GM23338 (cell line): Measurements from ENCODE around the gene MEX3B. TPM values are rescaled to one million over a fixed set of nuclear protein-coding genes. Genes with fewer than 3 reads are reported as not detected.

Experiments
- ATAC-seq: fragments of 200-7000 bp; cut with Tn5 transposase; 3 replicates; pipeline ENCODE4 v1.9.1; 2020
- DNase-seq: peaks from one replicate; pipeline ENCODE4 v3.0.0-alpha.2; 2015; ENCODE audit warnings: low spot score
- H2AFZ ChIP-seq: fragments of 200-600 bp; sonication (generic); 2 replicates; pipeline ENCODE4 v1.8.0; 2016; ENCODE audit warnings: antibody characterized with exemption, mild to moderate bottlenecking, moderate library complexity
- H3F3A ChIP-seq: fragments of 200-600 bp; sonication (generic); replicated peaks from 2 replicates; pipeline ENCODE4 v1.8.0; 2017; ENCODE audit warnings: antibody characterized with exemption, mixed run types, low read depth
- H3K27ac ChIP-seq: fragments of 200-600 bp; sonication (generic); 2 replicates; pipeline ENCODE4 v1.6.1; 2016; ENCODE audit warnings: low read depth
- H3K27me3 ChIP-seq: fragments of 200-600 bp; sonication (generic); 2 replicates; pipeline ENCODE4 v1.8.0; 2016; ENCODE audit warnings: mild to moderate bottlenecking, mixed run types, moderate library complexity; ENCODE audit not compliant: insufficient read depth
- H3K36me3 ChIP-seq: fragments of 200-600 bp; sonication (generic); 2 replicates; pipeline ENCODE4 v1.8.0; 2016; ENCODE audit warnings: mild to moderate bottlenecking; ENCODE audit not compliant: insufficient read depth
- H3K4me1 ChIP-seq: fragments of 200-600 bp; sonication (generic); 2 replicates; pipeline ENCODE4 v1.8.0; 2016; ENCODE audit warnings: mild to moderate bottlenecking, moderate library complexity; ENCODE audit not compliant: insufficient read depth
- H3K4me2 ChIP-seq: fragments of 200-600 bp; sonication (generic); 2 replicates; pipeline ENCODE4 v1.7.1; 2017; ENCODE audit warnings: mixed run types
- H3K4me3 ChIP-seq: fragments of 200-600 bp; sonication (generic); 2 replicates; pipeline ENCODE4 v1.6.1; 2016; ENCODE audit warnings: mixed run types
- H3K79me2 ChIP-seq: fragments of 200-600 bp; sonication (generic); replicated peaks from 2 replicates; pipeline ENCODE4 v1.8.0; 2017; ENCODE audit warnings: mild to moderate bottlenecking; ENCODE audit not compliant: insufficient read depth
- H3K9me2 ChIP-seq: fragments of 200-600 bp; sonication (generic); 2 replicates; pipeline ENCODE4 v1.8.0; 2017; ENCODE audit not compliant: insufficient read depth
- H4K20me1 ChIP-seq: fragments of 200-600 bp; sonication (generic); replicated peaks from 2 replicates; pipeline ENCODE4 v1.8.0; 2017; ENCODE audit warnings: mild to moderate bottlenecking; ENCODE audit not compliant: insufficient read depth
- H3K27ac Mint-ChIP-seq: 2 replicates; pipeline ENCODE4 v1.8.0; 2020; ENCODE audit warnings: inconsistent platforms, mild to moderate bottlenecking, moderate library complexity, mixed read lengths
- H3K27me3 Mint-ChIP-seq: 3 replicates; pipeline ENCODE4 v1.8.0; 2022; ENCODE audit warnings: low read depth, mild to moderate bottlenecking, moderate library complexity, mixed read lengths, inconsistent platforms; ENCODE audit not compliant: insufficient read depth, poor library complexity
- H3K36me3 Mint-ChIP-seq: 3 replicates; pipeline ENCODE4 v1.8.0; 2021; ENCODE audit warnings: low read depth, mild to moderate bottlenecking, inconsistent platforms, moderate library complexity, mixed read lengths
- H3K4me1 Mint-ChIP-seq: 3 replicates; pipeline ENCODE4 v1.8.0; 2020; ENCODE audit warnings: mild to moderate bottlenecking, inconsistent platforms, mixed read lengths
- H3K4me3 Mint-ChIP-seq: 3 replicates; pipeline ENCODE4 v1.8.0; 2021; ENCODE audit warnings: moderate library complexity, mild to moderate bottlenecking, inconsistent platforms, mixed read lengths
- H3K9me3 Mint-ChIP-seq: 3 replicates; pipeline ENCODE4 v1.8.0; 2020; ENCODE audit warnings: moderate library complexity, mild to moderate bottlenecking, inconsistent platforms, mixed read lengths
- CREB1 ChIP-seq: fragments of 250-450 bp; sonication (Bioruptor Pico); IDR thresholded peaks from 2 replicates; pipeline ENCODE4 v1.5.0; 2020; ENCODE audit warnings: low read depth, mild to moderate bottlenecking, moderate library complexity
- ETS1 ChIP-seq: IDR thresholded peaks from 2 replicates; pipeline ENCODE4 v1.6.1; 2016; ENCODE audit warnings: antibody characterized with exemption
- EZH2 ChIP-seq: fragments of 200-600 bp; sonication (generic); IDR thresholded peaks from one replicate; pipeline ENCODE4 v1.8.0; 2017; ENCODE audit warnings: antibody characterized with exemption, mild to moderate bottlenecking, low read depth; ENCODE audit not compliant: unreplicated experiment
- EZH2phosphoT487 ChIP-seq: fragments of 200-600 bp; sonication (generic); IDR thresholded peaks from one replicate; pipeline ENCODE4 v1.8.1; 2018; ENCODE audit warnings: antibody characterized with exemption; ENCODE audit not compliant: unreplicated experiment
- JUNB ChIP-seq: IDR thresholded peaks from one replicate; pipeline ENCODE4 v1.6.1; 2016; ENCODE audit warnings: antibody characterized with exemption; ENCODE audit not compliant: unreplicated experiment
- NANOG ChIP-seq: IDR thresholded peaks from 2 replicates; pipeline ENCODE4 v1.6.1; 2016; ENCODE audit warnings: antibody characterized with exemption, borderline replicate concordance
- POLR2AphosphoS5 ChIP-seq: IDR thresholded peaks from 2 replicates; pipeline ENCODE4 v1.6.1; 2016; ENCODE audit warnings: antibody characterized with exemption, low read depth
- STAT1 ChIP-seq: IDR thresholded peaks from one replicate; pipeline ENCODE4 v1.6.1; 2016; ENCODE audit warnings: antibody characterized with exemption; ENCODE audit not compliant: unreplicated experiment
- ZNF114 ChIP-seq: fragments of 250-450 bp; sonication (Bioruptor Pico); IDR thresholded peaks from 2 replicates; pipeline ENCODE4 v1.5.0; 2020; ENCODE audit warnings: mild to moderate bottlenecking, moderate library complexity
- ZNF331 ChIP-seq: fragments of 250-450 bp; sonication (Bioruptor Pico); IDR thresholded peaks from 2 replicates; pipeline ENCODE4 v1.5.0; 2020; ENCODE audit warnings: low read depth, mild to moderate bottlenecking, moderate library complexity
- polyA plus RNA-seq: library from polyadenylated mRNA; unstranded; fragments of >200 nt; fragmentation: Nextera tagmentation; extraction: Ambion mirVana; gene quantifications from 2 replicates; pipeline ENCODE4 v1.2.1, GENCODE V29; 2016
- total RNA-seq: library from RNA; depleted of rRNA; stranded (reverse); fragments of >200 nt; shearing (Covaris generic); gene quantifications from 2 replicates; pipeline ENCODE4 v1.2.3, GENCODE V29; 2014
- TF ChIP-seq, protein P1 (sequence below), 2 experiments: fragments of 200-600 bp in 1 of 2; sonication (generic) in 1 of 2; conservative IDR thresholded peaks; 2 replicates each; pipeline versions ENCODE4 v1.5.1 to v1.6.1; 2016 to 2017; ENCODE audit warnings: antibody characterized with exemption in 2 of 2, low read depth in 2 of 2, mild to moderate bottlenecking in 2 of 2, moderate library complexity in 1 of 2
- TF ChIP-seq, protein P2 (sequence below): IDR thresholded peaks from one replicate; pipeline ENCODE4 v1.6.1; 2018; ENCODE audit warnings: antibody characterized with exemption; ENCODE audit not compliant: unreplicated experiment
- TF ChIP-seq, protein P3 (sequence below): fragments of 250-450 bp; sonication (Bioruptor Pico); IDR thresholded peaks from 2 replicates; pipeline ENCODE4 v1.5.0; 2020; ENCODE audit warnings: mild to moderate bottlenecking, moderate library complexity

MEX3B gene
- total and polyA plus RNA-seq, 2 experiments from 2014 or later: 5.3 to 15.7 TPM

DNA sequence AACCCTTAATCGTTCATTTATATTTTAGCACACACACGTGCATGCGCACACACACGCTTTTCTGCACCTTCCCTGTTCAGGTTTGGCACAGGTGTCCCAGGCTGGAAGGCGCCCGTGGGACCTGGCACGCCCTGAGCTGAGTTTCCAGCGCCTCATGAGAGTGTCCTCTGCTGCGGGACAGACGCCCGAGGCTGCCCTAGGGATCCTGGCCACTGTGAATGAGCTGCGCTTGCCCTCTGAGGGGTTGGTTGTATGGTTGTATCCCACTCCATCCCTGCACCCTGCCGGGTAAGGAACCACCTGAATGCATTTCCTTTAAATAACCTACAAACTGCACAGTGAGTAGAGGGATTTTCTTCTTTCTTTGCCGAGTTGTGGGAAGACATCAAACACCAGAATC, 12.2 kb upstream of the MEX3B start:
- no peaks in the 10 kb centered on the region for H3K9me3 Mint-ChIP-seq
- Histone ChIP-seq H3K36me3 (no peaks in the 10 kb centered on the region), H3F3A (peaks cover 3% of the 10 kb centered on the region; the same call in 1 of the 2 replicates), H4K20me1 (no peaks in the 10 kb centered on the region), H3K4me1 (peaks cover 33% of the 10 kb centered on the region), H2AFZ (peak overlapping the region; percentile 97), H3K4me3 (peak overlapping the region; percentile 77), H3K27me3 (peaks cover 69% of the 10 kb centered on the region), H3K9me2 (no peaks in the 10 kb centered on the region), H3K27ac (no peak overlapping the region), H3K79me2 (no peaks in the 10 kb centered on the region), H3K4me2 (peak overlapping the region; percentile 91)
- H3K27ac Mint-ChIP-seq: no peak overlapping the region
- no peaks in the 10 kb centered on the region for H3K36me3 Mint-ChIP-seq
- H3K27me3 Mint-ChIP-seq: peaks cover 28% of the 10 kb centered on the region
- ATAC-seq: peak; percentile 81
- DNase-seq: peak; percentile 55
- TF ChIP-seq EZH2 (no peak), STAT1 (no peak), ZNF114 (CRISPR knock-in tag) (no peak), ZNF331 (no peak), JUNB (no peak), NANOG (no peak), CREB1 (CRISPR knock-in tag) (no peak), EZH2phosphoT487 (no peak), ETS1 (no peak; the same call in 1 of the 2 replicates), POLR2AphosphoS5 (no peak)
- TF ChIP-seq, protein P1, sequence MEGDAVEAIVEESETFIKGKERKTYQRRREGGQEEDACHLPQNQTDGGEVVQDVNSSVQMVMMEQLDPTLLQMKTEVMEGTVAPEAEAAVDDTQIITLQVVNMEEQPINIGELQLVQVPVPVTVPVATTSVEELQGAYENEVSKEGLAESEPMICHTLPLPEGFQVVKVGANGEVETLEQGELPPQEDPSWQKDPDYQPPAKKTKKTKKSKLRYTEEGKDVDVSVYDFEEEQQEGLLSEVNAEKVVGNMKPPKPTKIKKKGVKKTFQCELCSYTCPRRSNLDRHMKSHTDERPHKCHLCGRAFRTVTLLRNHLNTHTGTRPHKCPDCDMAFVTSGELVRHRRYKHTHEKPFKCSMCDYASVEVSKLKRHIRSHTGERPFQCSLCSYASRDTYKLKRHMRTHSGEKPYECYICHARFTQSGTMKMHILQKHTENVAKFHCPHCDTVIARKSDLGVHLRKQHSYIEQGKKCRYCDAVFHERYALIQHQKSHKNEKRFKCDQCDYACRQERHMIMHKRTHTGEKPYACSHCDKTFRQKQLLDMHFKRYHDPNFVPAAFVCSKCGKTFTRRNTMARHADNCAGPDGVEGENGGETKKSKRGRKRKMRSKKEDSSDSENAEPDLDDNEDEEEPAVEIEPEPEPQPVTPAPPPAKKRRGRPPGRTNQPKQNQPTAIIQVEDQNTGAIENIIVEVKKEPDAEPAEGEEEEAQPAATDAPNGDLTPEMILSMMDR (conservative IDR thresholded peaks at IDR 0.05; ENCODE audit: low read depth in 2 of 2): no peak
- TF ChIP-seq, protein P2, sequence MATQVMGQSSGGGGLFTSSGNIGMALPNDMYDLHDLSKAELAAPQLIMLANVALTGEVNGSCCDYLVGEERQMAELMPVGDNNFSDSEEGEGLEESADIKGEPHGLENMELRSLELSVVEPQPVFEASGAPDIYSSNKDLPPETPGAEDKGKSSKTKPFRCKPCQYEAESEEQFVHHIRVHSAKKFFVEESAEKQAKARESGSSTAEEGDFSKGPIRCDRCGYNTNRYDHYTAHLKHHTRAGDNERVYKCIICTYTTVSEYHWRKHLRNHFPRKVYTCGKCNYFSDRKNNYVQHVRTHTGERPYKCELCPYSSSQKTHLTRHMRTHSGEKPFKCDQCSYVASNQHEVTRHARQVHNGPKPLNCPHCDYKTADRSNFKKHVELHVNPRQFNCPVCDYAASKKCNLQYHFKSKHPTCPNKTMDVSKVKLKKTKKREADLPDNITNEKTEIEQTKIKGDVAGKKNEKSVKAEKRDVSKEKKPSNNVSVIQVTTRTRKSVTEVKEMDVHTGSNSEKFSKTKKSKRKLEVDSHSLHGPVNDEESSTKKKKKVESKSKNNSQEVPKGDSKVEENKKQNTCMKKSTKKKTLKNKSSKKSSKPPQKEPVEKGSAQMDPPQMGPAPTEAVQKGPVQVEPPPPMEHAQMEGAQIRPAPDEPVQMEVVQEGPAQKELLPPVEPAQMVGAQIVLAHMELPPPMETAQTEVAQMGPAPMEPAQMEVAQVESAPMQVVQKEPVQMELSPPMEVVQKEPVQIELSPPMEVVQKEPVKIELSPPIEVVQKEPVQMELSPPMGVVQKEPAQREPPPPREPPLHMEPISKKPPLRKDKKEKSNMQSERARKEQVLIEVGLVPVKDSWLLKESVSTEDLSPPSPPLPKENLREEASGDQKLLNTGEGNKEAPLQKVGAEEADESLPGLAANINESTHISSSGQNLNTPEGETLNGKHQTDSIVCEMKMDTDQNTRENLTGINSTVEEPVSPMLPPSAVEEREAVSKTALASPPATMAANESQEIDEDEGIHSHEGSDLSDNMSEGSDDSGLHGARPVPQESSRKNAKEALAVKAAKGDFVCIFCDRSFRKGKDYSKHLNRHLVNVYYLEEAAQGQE: no peak
- TF ChIP-seq, protein P3, sequence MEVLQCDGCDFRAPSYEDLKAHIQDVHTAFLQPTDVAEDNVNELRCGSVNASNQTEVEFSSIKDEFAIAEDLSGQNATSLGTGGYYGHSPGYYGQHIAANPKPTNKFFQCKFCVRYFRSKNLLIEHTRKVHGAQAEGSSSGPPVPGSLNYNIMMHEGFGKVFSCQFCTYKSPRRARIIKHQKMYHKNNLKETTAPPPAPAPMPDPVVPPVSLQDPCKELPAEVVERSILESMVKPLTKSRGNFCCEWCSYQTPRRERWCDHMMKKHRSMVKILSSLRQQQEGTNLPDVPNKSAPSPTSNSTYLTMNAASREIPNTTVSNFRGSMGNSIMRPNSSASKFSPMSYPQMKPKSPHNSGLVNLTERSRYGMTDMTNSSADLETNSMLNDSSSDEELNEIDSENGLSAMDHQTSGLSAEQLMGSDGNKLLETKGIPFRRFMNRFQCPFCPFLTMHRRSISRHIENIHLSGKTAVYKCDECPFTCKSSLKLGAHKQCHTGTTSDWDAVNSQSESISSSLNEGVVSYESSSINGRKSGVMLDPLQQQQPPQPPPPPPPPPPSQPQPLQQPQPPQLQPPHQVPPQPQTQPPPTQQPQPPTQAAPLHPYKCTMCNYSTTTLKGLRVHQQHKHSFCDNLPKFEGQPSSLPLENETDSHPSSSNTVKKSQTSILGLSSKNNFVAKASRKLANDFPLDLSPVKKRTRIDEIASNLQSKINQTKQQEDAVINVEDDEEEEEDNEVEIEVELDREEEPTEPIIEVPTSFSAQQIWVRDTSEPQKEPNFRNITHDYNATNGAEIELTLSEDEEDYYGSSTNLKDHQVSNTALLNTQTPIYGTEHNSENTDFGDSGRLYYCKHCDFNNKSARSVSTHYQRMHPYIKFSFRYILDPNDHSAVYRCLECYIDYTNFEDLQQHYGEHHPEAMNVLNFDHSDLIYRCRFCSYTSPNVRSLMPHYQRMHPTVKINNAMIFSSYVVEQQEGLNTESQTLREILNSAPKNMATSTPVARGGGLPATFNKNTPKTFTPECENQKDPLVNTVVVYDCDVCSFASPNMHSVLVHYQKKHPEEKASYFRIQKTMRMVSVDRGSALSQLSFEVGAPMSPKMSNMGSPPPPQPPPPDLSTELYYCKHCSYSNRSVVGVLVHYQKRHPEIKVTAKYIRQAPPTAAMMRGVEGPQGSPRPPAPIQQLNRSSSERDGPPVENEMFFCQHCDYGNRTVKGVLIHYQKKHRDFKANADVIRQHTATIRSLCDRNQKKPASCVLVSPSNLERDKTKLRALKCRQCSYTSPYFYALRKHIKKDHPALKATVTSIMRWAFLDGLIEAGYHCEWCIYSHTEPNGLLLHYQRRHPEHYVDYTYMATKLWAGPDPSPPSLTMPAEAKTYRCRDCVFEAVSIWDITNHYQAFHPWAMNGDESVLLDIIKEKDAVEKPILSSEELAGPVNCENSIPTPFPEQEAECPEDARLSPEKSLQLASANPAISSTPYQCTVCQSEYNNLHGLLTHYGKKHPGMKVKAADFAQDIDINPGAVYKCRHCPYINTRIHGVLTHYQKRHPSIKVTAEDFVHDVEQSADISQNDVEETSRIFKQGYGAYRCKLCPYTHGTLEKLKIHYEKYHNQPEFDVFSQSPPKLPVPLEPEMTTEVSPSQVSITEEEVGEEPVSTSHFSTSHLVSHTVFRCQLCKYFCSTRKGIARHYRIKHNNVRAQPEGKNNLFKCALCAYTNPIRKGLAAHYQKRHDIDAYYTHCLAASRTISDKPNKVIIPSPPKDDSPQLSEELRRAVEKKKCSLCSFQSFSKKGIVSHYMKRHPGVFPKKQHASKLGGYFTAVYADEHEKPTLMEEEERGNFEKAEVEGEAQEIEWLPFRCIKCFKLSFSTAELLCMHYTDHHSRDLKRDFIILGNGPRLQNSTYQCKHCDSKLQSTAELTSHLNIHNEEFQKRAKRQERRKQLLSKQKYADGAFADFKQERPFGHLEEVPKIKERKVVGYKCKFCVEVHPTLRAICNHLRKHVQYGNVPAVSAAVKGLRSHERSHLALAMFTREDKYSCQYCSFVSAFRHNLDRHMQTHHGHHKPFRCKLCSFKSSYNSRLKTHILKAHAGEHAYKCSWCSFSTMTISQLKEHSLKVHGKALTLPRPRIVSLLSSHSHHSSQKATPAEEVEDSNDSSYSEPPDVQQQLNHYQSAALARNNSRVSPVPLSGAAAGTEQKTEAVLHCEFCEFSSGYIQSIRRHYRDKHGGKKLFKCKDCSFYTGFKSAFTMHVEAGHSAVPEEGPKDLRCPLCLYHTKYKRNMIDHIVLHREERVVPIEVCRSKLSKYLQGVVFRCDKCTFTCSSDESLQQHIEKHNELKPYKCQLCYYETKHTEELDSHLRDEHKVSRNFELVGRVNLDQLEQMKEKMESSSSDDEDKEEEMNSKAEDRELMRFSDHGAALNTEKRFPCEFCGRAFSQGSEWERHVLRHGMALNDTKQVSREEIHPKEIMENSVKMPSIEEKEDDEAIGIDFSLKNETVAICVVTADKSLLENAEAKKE (CRISPR knock-in tag): no peak
- peak overlapping the region; percentile 72 for H3K4me3 Mint-ChIP-seq
- H3K4me1 Mint-ChIP-seq: peaks cover 39% of the 10 kb centered on the region
